Ishikawa (cell line): ENCODE measurements around the gene ILK.

Source experiments
- CEBPB ChIP-seq: IDR thresholded peaks from 2 replicates; pipeline ENCODE4 v1.6.1; 2012
- CREB1 ChIP-seq: IDR thresholded peaks from 2 replicates; pipeline ENCODE4 v1.6.1; 2012; ENCODE audit warnings: low read depth
- EGR1 ChIP-seq: IDR thresholded peaks from 2 replicates; pipeline ENCODE4 v1.6.1; 2012
- EP300 ChIP-seq: IDR thresholded peaks from 2 replicates; pipeline ENCODE4 v1.6.1; 2012; ENCODE audit warnings: borderline replicate concordance
- FOXM1 ChIP-seq: IDR thresholded peaks from 2 replicates; pipeline ENCODE4 v1.6.1; 2012; ENCODE audit warnings: low read depth, borderline replicate concordance
- NFIC ChIP-seq: IDR thresholded peaks from 2 replicates; pipeline ENCODE4 v1.6.1; 2012
- RAD21 ChIP-seq: IDR thresholded peaks from 2 replicates; pipeline ENCODE4 v1.6.1; 2012; ENCODE audit warnings: low read depth
- TAF1 ChIP-seq: IDR thresholded peaks from 2 replicates; pipeline ENCODE4 v1.6.1; 2012; ENCODE audit warnings: low read depth, mild to moderate bottlenecking
- TCF12 ChIP-seq: IDR thresholded peaks from 2 replicates; pipeline ENCODE4 v1.6.1; 2012; ENCODE audit warnings: low read depth
- TEAD4 ChIP-seq: IDR thresholded peaks from 2 replicates; pipeline ENCODE4 v1.6.1; 2012
- USF1 ChIP-seq: IDR thresholded peaks from 2 replicates; pipeline ENCODE4 v1.6.1; 2012
- YY1 ChIP-seq: IDR thresholded peaks from 2 replicates; pipeline ENCODE4 v1.6.1; 2012; ENCODE audit warnings: low read depth
- ZBTB7A ChIP-seq: IDR thresholded peaks from 2 replicates; pipeline ENCODE4 v1.6.1; 2012; ENCODE audit warnings: low read depth
- TF ChIP-seq, protein P1 (sequence below): IDR thresholded peaks from 2 replicates; pipeline ENCODE4 v1.6.1; 2012; ENCODE audit warnings: low read depth, mild to moderate bottlenecking
- TF ChIP-seq, protein P2 (sequence below): IDR thresholded peaks from 2 replicates; pipeline ENCODE4 v1.6.1; 2012

The ILK gene

GRCh38 chr11:6598555-6598954 lies 5.0 kb upstream of the ILK start:
- TF ChIP-seq CEBPB (no peak), ZBTB7A (no peak), EGR1 (no peak), TCF12 (no peak), CREB1 (no peak), NFIC (no peak)
- TF ChIP-seq, protein P1, sequence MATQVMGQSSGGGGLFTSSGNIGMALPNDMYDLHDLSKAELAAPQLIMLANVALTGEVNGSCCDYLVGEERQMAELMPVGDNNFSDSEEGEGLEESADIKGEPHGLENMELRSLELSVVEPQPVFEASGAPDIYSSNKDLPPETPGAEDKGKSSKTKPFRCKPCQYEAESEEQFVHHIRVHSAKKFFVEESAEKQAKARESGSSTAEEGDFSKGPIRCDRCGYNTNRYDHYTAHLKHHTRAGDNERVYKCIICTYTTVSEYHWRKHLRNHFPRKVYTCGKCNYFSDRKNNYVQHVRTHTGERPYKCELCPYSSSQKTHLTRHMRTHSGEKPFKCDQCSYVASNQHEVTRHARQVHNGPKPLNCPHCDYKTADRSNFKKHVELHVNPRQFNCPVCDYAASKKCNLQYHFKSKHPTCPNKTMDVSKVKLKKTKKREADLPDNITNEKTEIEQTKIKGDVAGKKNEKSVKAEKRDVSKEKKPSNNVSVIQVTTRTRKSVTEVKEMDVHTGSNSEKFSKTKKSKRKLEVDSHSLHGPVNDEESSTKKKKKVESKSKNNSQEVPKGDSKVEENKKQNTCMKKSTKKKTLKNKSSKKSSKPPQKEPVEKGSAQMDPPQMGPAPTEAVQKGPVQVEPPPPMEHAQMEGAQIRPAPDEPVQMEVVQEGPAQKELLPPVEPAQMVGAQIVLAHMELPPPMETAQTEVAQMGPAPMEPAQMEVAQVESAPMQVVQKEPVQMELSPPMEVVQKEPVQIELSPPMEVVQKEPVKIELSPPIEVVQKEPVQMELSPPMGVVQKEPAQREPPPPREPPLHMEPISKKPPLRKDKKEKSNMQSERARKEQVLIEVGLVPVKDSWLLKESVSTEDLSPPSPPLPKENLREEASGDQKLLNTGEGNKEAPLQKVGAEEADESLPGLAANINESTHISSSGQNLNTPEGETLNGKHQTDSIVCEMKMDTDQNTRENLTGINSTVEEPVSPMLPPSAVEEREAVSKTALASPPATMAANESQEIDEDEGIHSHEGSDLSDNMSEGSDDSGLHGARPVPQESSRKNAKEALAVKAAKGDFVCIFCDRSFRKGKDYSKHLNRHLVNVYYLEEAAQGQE = no peak

- no peak for TF ChIP-seq EGR1
- no peak for TF ChIP-seq USF1
- TF ChIP-seq CREB1 = no peak
- TF ChIP-seq RAD21 = no peak
Observed at GRCh38 chr11:6599449-6599848, 4.1 kb upstream of the ILK start.

GRCh38 chr11:6599881-6600390 lies 3.6 kb upstream of the ILK start:
- TF ChIP-seq FOXM1 (no peak), TAF1 (no peak), YY1 (no peak), EGR1 (no peak), CREB1 (no peak), TCF12 (no peak)
- TF ChIP-seq, protein P1 = no peak
- TF ChIP-seq, protein P2, sequence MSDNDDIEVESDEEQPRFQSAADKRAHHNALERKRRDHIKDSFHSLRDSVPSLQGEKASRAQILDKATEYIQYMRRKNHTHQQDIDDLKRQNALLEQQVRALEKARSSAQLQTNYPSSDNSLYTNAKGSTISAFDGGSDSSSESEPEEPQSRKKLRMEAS = no peak

GRCh38 chr11:6601041-6601461 lies 2.5 kb upstream of the ILK start:
- TF ChIP-seq CEBPB (no peak), ZBTB7A (no peak), NFIC (no peak), EP300 (no peak), TAF1 (no peak), CREB1 (no peak), TCF12 (no peak), USF1 (no peak)
- TF ChIP-seq, protein P1 = no peak

- TF ChIP-seq TCF12 (no peak), YY1 (no peak), RAD21 (no peak), CEBPB (no peak), FOXM1 (no peak), TAF1 (no peak), TEAD4 (no peak), ZBTB7A (no peak), USF1 (no peak), EGR1 (no peak)
- TF ChIP-seq, protein P2 = no peak
Observed at GRCh38 chr11:6602096-6602940, 1.3 kb upstream of the ILK start.
